Psoas muscle (tissue), 8 donors: ENCODE data around the gene UQCRQ. TPM values are rescaled to one million over a fixed set of nuclear protein-coding genes. Genes with fewer than 3 reads are reported as not detected.

Source experiments
- ATAC-seq, 4 donors: fragments of 200-7000 bp; cut with Tn5 transposase; one replicate each; pipeline ENCODE4 v1.9.1; 2020; ENCODE audit warnings: moderate library complexity in 3 of 4, mild to moderate bottlenecking in 2 of 4
- DNase-seq, 2 donors: peaks; one replicate each; pipeline ENCODE4 v3.0.0-alpha.2; 2020
- H3K27ac ChIP-seq: fragments of 200-600 bp; one replicate; pipeline ENCODE4 v1.8.0; 2022
- H3K27me3 ChIP-seq, 3 donors: fragments of 200-600 bp in 1 of 3; one replicate each; pipeline versions ENCODE4 v1.6.1 to v1.8.0; 2013 to 2022; ENCODE audit warnings: low read length in 2 of 3, mild to moderate bottlenecking in 2 of 3, moderate library complexity in 1 of 3; ENCODE audit not compliant: insufficient read depth in 3 of 3
- H3K36me3 ChIP-seq, 2 donors: fragments of 200-600 bp in 1 of 2; one replicate each; pipeline versions ENCODE4 v1.6.1 to v1.8.0; 2013 to 2022; ENCODE audit warnings: low read depth in 1 of 2, mild to moderate bottlenecking in 1 of 2, moderate library complexity in 1 of 2; ENCODE audit not compliant: insufficient read depth in 1 of 2
- H3K4me1 ChIP-seq: fragments of 200-600 bp; one replicate; pipeline ENCODE4 v1.8.0; 2022
- H3K4me3 ChIP-seq: fragments of 200-600 bp; one replicate; pipeline ENCODE4 v1.8.0; 2022; ENCODE audit warnings: mild to moderate bottlenecking
- H3K9me3 ChIP-seq: fragments of 200-600 bp; one replicate; pipeline ENCODE4 v1.8.0; 2022
- CTCF ChIP-seq: fragments of 200-600 bp; IDR thresholded peaks from one replicate; pipeline ENCODE4 v1.8.0; 2022; ENCODE audit warnings: antibody characterized with exemption
- WGBS, 3 donors: extraction: QIAGEN DNeasy Blood & Tissue Kit; methylation state at CpG; one replicate each; pipeline versions ENCODE4 v1.1.6 to v1.1.7; 2013; 5-methylcytosine and 5-hydroxymethylcytosine counted together
- intact Hi-C, 2 donors: fragments of 100-400 bp; cut with DNase I; formaldehyde crosslinking; loops; one replicate each; pipeline versions ENCODE4 v1.11.0 to v1.14.2; 2022
- long read RNA-seq, 2 donors: library from polyadenylated mRNA; unstranded; transcript quantifications; one replicate each; pipeline ENCODE4 v2.0.0, GENCODE V29; 2021
- polyA plus RNA-seq, 3 donors: library from polyadenylated mRNA; stranded (reverse); fragments of 200-250 nt; gene quantifications; one replicate each; pipeline ENCODE4 v1.2.3, GENCODE V29; 2013
- total RNA-seq, 4 donors: library from RNA; stranded (reverse); fragmentation: NEBNext Ultra II Directional in 2 of 4; extraction: Animal tissue kit (Norgen Biotek cat#: 25700) in 2 of 4; gene quantifications; one replicate each; pipeline versions ENCODE4 v1.2.1 to v1.2.4, GENCODE V29; 2021 to 2023
- donor health status: healthy with polysubstance abuse.
- donor health status: DM: no; HTN: no; CAD: no; lungs with moderate emphysema.
- donor health status: Bipolar disorder and iron deficiency.
- donor health status: healthy.
- donor health status: DM: yes; HTN: yes; CAD: no.
- donor health status: DM: no; HTN: no; CAD: no.
- donor health status: DM: no; HTN: no; CAD: no.
- donor health status: DM: yes; HTN: yes; CAD: no.

UQCRQ gene
- total RNA-seq, result 100 to 1,000 TPM; 696 to 985 (median 915) TPM
- 100 to 1,000 TPM; 649 to 919 (median 760) TPM for polyA plus RNA-seq
- long read RNA-seq, donor 1, transcript UQCRQ-203 (3 exons, 839 nt), result major isoform, 129 of 327 reads
- long read RNA-seq, donor 1, transcript UQCRQ-201 (2 exons, 586 nt), result minor isoform, 14 of 327 reads
- long read RNA-seq, donor 1, transcript UQCRQ-202 (3 exons, 429 nt), result minor isoform, 15 of 327 reads
- long read RNA-seq, donor 1, partial matches to known transcripts, result 166 of 327 reads
- long read RNA-seq, donor 1, other reads (novel, unspliced or antisense), result 1 of 327 reads
- long read RNA-seq, donor 2, transcript UQCRQ-201 (2 exons, 586 nt), result minor isoform, 6 of 171 reads
- long read RNA-seq, donor 2, transcript UQCRQ-203 (3 exons, 839 nt), result major isoform, 143 of 171 reads
- long read RNA-seq, donor 2, transcript UQCRQ-202 (3 exons, 429 nt), result minor isoform, 15 of 171 reads
- long read RNA-seq, donor 2, partial matches to known transcripts, result 0 of 171 reads
- long read RNA-seq, donor 2, other reads (novel, unspliced or antisense), result 7 of 171 reads

DNA sequence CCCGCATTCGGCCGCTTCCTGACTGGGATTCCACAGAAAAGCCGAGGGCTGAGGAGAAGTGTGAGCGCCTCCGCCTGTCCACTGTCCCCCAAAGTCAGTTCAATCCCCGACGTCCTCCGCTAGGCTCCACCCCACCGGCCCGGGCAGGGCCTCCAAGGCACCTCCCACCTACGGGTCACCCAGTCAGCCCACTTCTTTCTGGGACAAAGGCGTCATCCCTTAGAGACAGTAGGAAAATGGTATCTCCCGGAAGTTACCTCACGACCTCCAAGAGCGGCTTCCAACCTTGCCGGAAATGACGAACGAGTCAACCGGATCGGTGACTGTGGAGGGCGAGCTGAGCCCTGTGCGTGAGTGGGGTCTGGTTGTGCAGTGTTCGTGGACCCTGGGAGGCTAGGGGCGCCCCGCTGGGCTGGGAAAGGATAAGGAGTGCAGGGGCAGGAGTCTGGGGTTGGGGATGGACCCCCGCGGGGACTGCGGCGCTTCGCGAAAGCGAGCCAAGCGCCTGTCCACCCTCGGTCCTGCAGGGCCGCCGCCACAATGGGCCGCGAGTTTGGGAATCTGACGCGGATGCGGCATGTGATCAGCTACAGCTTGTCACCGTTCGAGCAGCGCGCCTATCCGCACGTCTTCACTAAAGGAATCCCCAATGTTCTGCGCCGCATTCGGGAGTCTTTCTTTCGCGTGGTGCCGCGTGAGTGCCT is at the start of gene UQCRQ, which contains the start of gene GDF9:
UQCRQ (plus strand) TSS at position 301 of the 704 bp plus-strand sequence; CDS start at position 541, 240 bp downstream.
GDF9 (minus strand) TSS at position 128 of the 704 bp plus-strand sequence. CDS start 1,936 bp downstream, outside the sequence.
- Histone ChIP-seq H3K27ac (peak within 1 kb of the TSS; percentile 97), H3K4me1 (peaks cover 30% of the 10 kb centered on the region), H3K27me3 (no peaks in the 10 kb centered on the region), H3K4me3 (peak within 1 kb of the TSS; percentile 99), H3K36me3 (peaks cover 7 to 42% of the 10 kb centered on the region in 2 donors), H3K9me3 (no peaks in the 10 kb centered on the region)
- peak; percentile 97 to 99 (median 98) for ATAC-seq
- intact Hi-C loops, result loop anchor here in 1 of 2 donors (5.0 to 10.0 kb wide), 2 partner anchors 34 to 492 kb away; partner anchors contain the start of gene SHROOM1
- WGBS, 3 donors, result 0 to 1% (median 0%) methylated on average over 50 to 55 of the region's 55 CpGs
- peak; percentile 12 for TF ChIP-seq CTCF
- peak; percentile 95 to 97 for DNase-seq

DNA sequence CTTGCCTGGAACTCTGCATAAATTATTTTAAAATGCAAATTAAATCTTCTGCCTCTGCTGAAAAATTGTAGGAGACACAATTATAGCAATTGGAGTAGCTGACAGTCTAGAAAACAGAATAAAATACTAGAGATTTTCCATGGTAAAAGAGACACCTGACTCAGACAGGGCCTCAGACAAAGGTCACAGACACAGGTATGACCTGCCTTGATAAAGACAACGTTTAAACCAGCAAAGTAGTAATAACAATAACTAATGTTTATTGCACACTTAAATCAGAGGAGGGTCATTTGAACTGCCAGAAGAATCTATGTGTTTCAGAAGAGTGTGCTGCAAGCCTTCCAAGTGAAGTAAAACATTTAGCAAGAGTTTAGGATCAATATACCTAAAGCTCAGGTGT is 49.4 kb upstream of the UQCRQ start:
- DNase-seq (no peak), ATAC-seq (no peak)
- no peaks in the 10 kb centered on the region for H3K36me3 ChIP-seq
- no peak overlapping the region for H3K27ac ChIP-seq
- no peak for TF ChIP-seq CTCF
- H3K9me3 ChIP-seq, result no peaks in the 10 kb centered on the region
- peaks cover 0 to 30% (median 13%) of the 10 kb centered on the region in 3 donors for H3K27me3 ChIP-seq
- WGBS, 3 donors, result 69 to 75% (median 73%) methylated on average over 1 of the region's 1 CpG
- no peak overlapping the region for H3K4me3 ChIP-seq
- H3K4me1 ChIP-seq, result peaks cover 2% of the 10 kb centered on the region
- intact Hi-C loops, result loop anchor here in 1 of 2 donors (5.0 kb wide), 2 partner anchors 65 to 430 kb away; no protein-coding TSS in a partner anchor

GRCh38 chr5:132819468-132819867 is 47.0 kb upstream of the UQCRQ start:
- no peaks in the 10 kb centered on the region for H3K9me3 ChIP-seq
- WGBS, 3 donors, result 46 to 55% (median 54%) methylated on average over 26 of the region's 26 CpGs
- no peaks in the 10 kb centered on the region for H3K36me3 ChIP-seq
- intact Hi-C loops, result loop anchor here in 1 of 2 donors (5.0 kb wide), 2 partner anchors 67 to 432 kb away; no protein-coding TSS in a partner anchor
- no peak overlapping the region for H3K27ac ChIP-seq
- peaks cover 0 to 14% (median 1%) of the 10 kb centered on the region in 3 donors for H3K27me3 ChIP-seq
- H3K4me1 ChIP-seq, result no peaks in the 10 kb centered on the region
- ATAC-seq, result no peak
- no peak for DNase-seq
- no peak for TF ChIP-seq CTCF
- no peak overlapping the region for H3K4me3 ChIP-seq

- H3K9me3 ChIP-seq, result no peaks in the 10 kb centered on the region
- peak; percentile 92 for TF ChIP-seq CTCF
- no peaks in the 10 kb centered on the region for H3K36me3 ChIP-seq
- no peak overlapping the region for H3K27ac ChIP-seq
- intact Hi-C loops, result loop anchor here in 1 of 2 donors (5.0 kb wide), 2 partner anchors 163 to 293 kb away; partner anchors contain the start of gene IL13
- ATAC-seq, result peak; percentile 85 to 95 (median 89)
- peak; percentile 89 to 93 for DNase-seq
- no peaks in the 10 kb centered on the region for H3K4me1 ChIP-seq
- H3K4me3 ChIP-seq, result no peak overlapping the region
- 26 to 30% (median 26%) methylated on average over 15 of the region's 15 CpGs for WGBS, 3 donors
- H3K27me3 ChIP-seq, result peaks cover 0 to 15% (median 0%) of the 10 kb centered on the region in 3 donors
Measured at GRCh38 chr5:132820162-132820754, 46.2 kb upstream of the UQCRQ start.
